Large intestine (tissue), 3 donors: Measurements from ENCODE around the gene PRCD. TPM values are rescaled to one million over a fixed set of nuclear protein-coding genes. Genes with fewer than 3 reads are reported as not detected.

Source experiments
- DNase-seq, 2 donors: peaks; one replicate each; pipeline versions ENCODE4 v3.0.0 to v3.0.0-alpha.2; 2013
- H3K27ac ChIP-seq: one replicate; pipeline ENCODE4 v1.5.1; 2013; ENCODE audit warnings: low read length
- H3K27me3 ChIP-seq: 2 replicates; pipeline ENCODE4 v1.6.1; 2013; ENCODE audit warnings: low read length; ENCODE audit not compliant: control insufficient read depth, insufficient read depth
- H3K36me3 ChIP-seq: 2 replicates; pipeline ENCODE4 v1.6.1; 2013; ENCODE audit warnings: low read length; ENCODE audit not compliant: control insufficient read depth, insufficient read depth
- H3K4me1 ChIP-seq: one replicate; pipeline ENCODE4 v1.6.1; 2013; ENCODE audit warnings: low read length; ENCODE audit not compliant: control insufficient read depth, insufficient read depth
- H3K4me3 ChIP-seq: one replicate; pipeline ENCODE4 v1.5.1; 2013; ENCODE audit warnings: low read length
- H3K9me3 ChIP-seq: one replicate; pipeline ENCODE4 v1.6.1; 2013; ENCODE audit warnings: mild to moderate bottlenecking, low read depth, low read length, moderate library complexity; ENCODE audit not compliant: control insufficient read depth
- WGBS: methylation state at CpG from one replicate; pipeline ENCODE4 v1.1.5; 2013; ENCODE audit warnings: low lambda C conversion rate; ENCODE audit not compliant: insufficient coverage; 5-methylcytosine and 5-hydroxymethylcytosine counted together
- polyA plus RNA-seq: library from polyadenylated mRNA; unstranded; fragments of 120-200 nt; gene quantifications from one replicate; pipeline ENCODE4 v1.2.1, GENCODE V29; 2013

The PRCD gene
- polyA plus RNA-seq, 1 donor, result 4.7 TPM

- Histone ChIP-seq H3K9me3 (peaks cover 5% of the 10 kb centered on the region), H3K4me1 (peaks cover 10% of the 10 kb centered on the region), H3K27me3 (peaks cover 62% of the 10 kb centered on the region), H3K36me3 (no peaks in the 10 kb centered on the region), H3K4me3 (peak overlapping the region; percentile 34), H3K27ac (no peak overlapping the region)
- WGBS, result no CpG with 5 or more reads among the region's 62 CpGs
- DNase-seq, result peak in 1 of 2 donors; percentile 53
These were observed 45.3 kb downstream of the PRCD start for GRCh38 chr17:76585033-76585648.

- H3K27ac ChIP-seq, result no peak within 1 kb of the TSS
- no CpG with 5 or more reads among the region's 84 CpGs for WGBS
- peaks cover 59% of the 10 kb centered on the region for H3K27me3 ChIP-seq
- H3K9me3 ChIP-seq, result peaks cover 5% of the 10 kb centered on the region
- H3K36me3 ChIP-seq, result no peaks in the 10 kb centered on the region
- H3K4me3 ChIP-seq, result peak within 1 kb of the TSS; percentile 34
- H3K4me1 ChIP-seq, result peaks cover 10% of the 10 kb centered on the region
- DNase-seq, result peak; percentile 58 to 84
These were observed 46.1 kb downstream of the PRCD start, which contains the start of gene ST6GALNAC2 for GRCh38 chr17:76585649-76586593. Gene ST6GALNAC2, minus strand, starts transcription at chr17:76585860. Its CDS starts 52 bp downstream, at chr17:76585808.

- Histone ChIP-seq H3K9me3 (peaks cover 5% of the 10 kb centered on the region), H3K27ac (no peak overlapping the region), H3K4me1 (peaks cover 10% of the 10 kb centered on the region), H3K27me3 (peaks cover 56% of the 10 kb centered on the region), H3K4me3 (no peak overlapping the region), H3K36me3 (no peaks in the 10 kb centered on the region)
- no peak for DNase-seq
- 57% methylated on average over 1 of the region's 17 CpGs for WGBS
These were observed 47.1 kb downstream of the PRCD start for GRCh38 chr17:76586741-76587487.

GRCh38 chr17:76588182-76588581, 48.3 kb downstream of the PRCD start:
- H3K9me3 ChIP-seq, result peaks cover 5% of the 10 kb centered on the region
- H3K36me3 ChIP-seq, result no peaks in the 10 kb centered on the region
- H3K27me3 ChIP-seq, result peaks cover 56% of the 10 kb centered on the region
- H3K27ac ChIP-seq, result no peak overlapping the region
- DNase-seq, result no peak
- no peak overlapping the region for H3K4me3 ChIP-seq
- peaks cover 10% of the 10 kb centered on the region for H3K4me1 ChIP-seq

GRCh38 chr17:76593384-76593826, 53.6 kb downstream of the PRCD start:
- no peak for DNase-seq
- 86% methylated on average over 4 of the region's 8 CpGs for WGBS
- no peaks in the 10 kb centered on the region for H3K4me1 ChIP-seq
- H3K36me3 ChIP-seq, result no peaks in the 10 kb centered on the region
- no peak overlapping the region for H3K4me3 ChIP-seq
- peaks cover 8% of the 10 kb centered on the region for H3K27me3 ChIP-seq
- no peak overlapping the region for H3K27ac ChIP-seq
- H3K9me3 ChIP-seq, result no peaks in the 10 kb centered on the region

GRCh38 chr17:76593959-76594358, 54.1 kb downstream of the PRCD start:
- no peaks in the 10 kb centered on the region for H3K36me3 ChIP-seq
- H3K27me3 ChIP-seq, result peaks cover 3% of the 10 kb centered on the region
- no peaks in the 10 kb centered on the region for H3K9me3 ChIP-seq
- no peak overlapping the region for H3K4me3 ChIP-seq
- no peaks in the 10 kb centered on the region for H3K4me1 ChIP-seq
- 57% methylated on average over 2 of the region's 4 CpGs for WGBS
- H3K27ac ChIP-seq, result no peak overlapping the region
- DNase-seq, result no peak

GRCh38 chr17:76594690-76595089, 54.8 kb downstream of the PRCD start:
- Histone ChIP-seq H3K36me3 (no peaks in the 10 kb centered on the region), H3K4me1 (no peaks in the 10 kb centered on the region), H3K27me3 (no peaks in the 10 kb centered on the region), H3K9me3 (no peaks in the 10 kb centered on the region), H3K4me3 (no peak overlapping the region), H3K27ac (no peak overlapping the region)
- no CpG with 5 or more reads among the region's 3 CpGs for WGBS
- no peak for DNase-seq

Other genes starting within 250 kb of the PRCD start
- 3.1 TPM for gene QRICH2, start 231.8 kb upstream of the PRCD start, polyA plus RNA-seq
- gene PRPSAP1, start 186.1 kb upstream of the PRCD start, polyA plus RNA-seq, result 54.8 TPM
- 3.1 TPM for gene SPHK1, start 155.4 kb upstream of the PRCD start, polyA plus RNA-seq
- 21.0 TPM for gene UBE2O, start 86.9 kb upstream of the PRCD start, polyA plus RNA-seq
- gene AANAT, start 72.4 kb upstream of the PRCD start, polyA plus RNA-seq, result 0.13 TPM
- gene RHBDF2, start 38.6 kb upstream of the PRCD start, polyA plus RNA-seq, result 35.2 TPM
- 14.1 TPM for gene CYGB, start 2.3 kb upstream of the PRCD start, polyA plus RNA-seq
- 3.9 TPM for gene ST6GALNAC2, start 45.8 kb downstream of the PRCD start, polyA plus RNA-seq
- 141 TPM for gene ST6GALNAC1, start 103.7 kb downstream of the PRCD start, polyA plus RNA-seq
- 55.5 TPM for gene MXRA7, start 170.9 kb downstream of the PRCD start, polyA plus RNA-seq
- gene JMJD6, start 186.6 kb downstream of the PRCD start, polyA plus RNA-seq, result 32.7 TPM
- gene METTL23, start 186.8 kb downstream of the PRCD start, polyA plus RNA-seq, result 38.8 TPM
- 258 TPM for gene SRSF2, start 197.3 kb downstream of the PRCD start, polyA plus RNA-seq
- 28.8 TPM for gene MFSD11, start 198.1 kb downstream of the PRCD start, polyA plus RNA-seq